ENCODE results near the gene KCNH1. TPM values are rescaled to one million over a fixed set of nuclear protein-coding genes. Genes with fewer than 3 reads are reported as not detected.

KCNH1 gene
- total RNA-seq, 1 donor = 41.3 TPM

GRCh38 chr1:210692796-210693195, 441.2 kb downstream of the KCNH1 start:
- Histone ChIP-seq H3K9me3 (ENCODE audit: low read depth, low read length) (no peaks in the 10 kb centered on the region), H3K4me3 (ENCODE audit: insufficient read depth, low read length) (no peak overlapping the region), H3K36me3 (ENCODE audit: insufficient read depth, low read length) (no peaks in the 10 kb centered on the region), H3K4me2 (ENCODE audit: insufficient read depth, low read length) (no peak overlapping the region), H3K79me2 (ENCODE audit: insufficient read depth, low read length) (no peaks in the 10 kb centered on the region), H3K27me3 (ENCODE audit: insufficient read depth, low read length) (no peaks in the 10 kb centered on the region), H3K4me1 (ENCODE audit: insufficient read depth, low read length) (peaks cover 24% of the 10 kb centered on the region), H3K27ac (ENCODE audit: low read depth, low read length) (no peak overlapping the region), H2AFZ (ENCODE audit: low read length) (no peak overlapping the region), H4K20me1 (ENCODE audit: insufficient read depth, low read length) (no peaks in the 10 kb centered on the region)
- TF ChIP-seq CTCF (IDR thresholded peaks at IDR 0.05; ENCODE audit: extremely low read depth, low read depth, low read length) = no peak
- peak; percentile 34 for DNase-seq (ENCODE audit: insufficient read length, low spot score, missing footprints)

GRCh38 chr1:210691039-210691610, 442.8 kb downstream of the KCNH1 start:
- no peak for DNase-seq (ENCODE audit: insufficient read length, low spot score, missing footprints)
- no peak for TF ChIP-seq CTCF (IDR thresholded peaks at IDR 0.05; ENCODE audit: extremely low read depth, low read depth, low read length)
- no peak overlapping the region for H3K4me3 ChIP-seq (ENCODE audit: insufficient read depth, low read length)
- no peaks in the 10 kb centered on the region for H3K36me3 ChIP-seq (ENCODE audit: insufficient read depth, low read length)
- no peaks in the 10 kb centered on the region for H3K79me2 ChIP-seq (ENCODE audit: insufficient read depth, low read length)
- H3K4me2 ChIP-seq (ENCODE audit: insufficient read depth, low read length) = no peak overlapping the region
- H2AFZ ChIP-seq (ENCODE audit: low read length) = no peak overlapping the region
- no peak overlapping the region for H3K27ac ChIP-seq (ENCODE audit: low read depth, low read length)
- no peaks in the 10 kb centered on the region for H3K9me3 ChIP-seq (ENCODE audit: low read depth, low read length)
- no peaks in the 10 kb centered on the region for H4K20me1 ChIP-seq (ENCODE audit: insufficient read depth, low read length)
- peaks cover 34% of the 10 kb centered on the region for H3K4me1 ChIP-seq (ENCODE audit: insufficient read depth, low read length)
- no peaks in the 10 kb centered on the region for H3K27me3 ChIP-seq (ENCODE audit: insufficient read depth, low read length)

- no peaks in the 10 kb centered on the region for H3K9me3 ChIP-seq (ENCODE audit: low read depth, low read length)
- no peak overlapping the region for H2AFZ ChIP-seq (ENCODE audit: low read length)
- H3K79me2 ChIP-seq (ENCODE audit: insufficient read depth, low read length) = no peaks in the 10 kb centered on the region
- no peak overlapping the region for H3K4me2 ChIP-seq (ENCODE audit: insufficient read depth, low read length)
- H3K36me3 ChIP-seq (ENCODE audit: insufficient read depth, low read length) = no peaks in the 10 kb centered on the region
- H3K4me3 ChIP-seq (ENCODE audit: insufficient read depth, low read length) = no peak overlapping the region
- DNase-seq (ENCODE audit: insufficient read length, low spot score, missing footprints) = peak; percentile 41
- no peaks in the 10 kb centered on the region for H3K27me3 ChIP-seq (ENCODE audit: insufficient read depth, low read length)
- H4K20me1 ChIP-seq (ENCODE audit: insufficient read depth, low read length) = no peaks in the 10 kb centered on the region
- TF ChIP-seq CTCF (IDR thresholded peaks at IDR 0.05; ENCODE audit: extremely low read depth, low read depth, low read length) = no peak
- H3K4me1 ChIP-seq (ENCODE audit: insufficient read depth, low read length) = peaks cover 34% of the 10 kb centered on the region
- no peak overlapping the region for H3K27ac ChIP-seq (ENCODE audit: low read depth, low read length)
Measured at GRCh38 chr1:210690236-210690635, 443.7 kb downstream of the KCNH1 start.

- H3K27me3 ChIP-seq (ENCODE audit: insufficient read depth, low read length) = no peaks in the 10 kb centered on the region
- no peaks in the 10 kb centered on the region for H4K20me1 ChIP-seq (ENCODE audit: insufficient read depth, low read length)
- peaks cover 34% of the 10 kb centered on the region for H3K4me1 ChIP-seq (ENCODE audit: insufficient read depth, low read length)
- no peak overlapping the region for H3K4me2 ChIP-seq (ENCODE audit: insufficient read depth, low read length)
- H3K27ac ChIP-seq (ENCODE audit: low read depth, low read length) = peak overlapping the region; percentile 45
- H3K79me2 ChIP-seq (ENCODE audit: insufficient read depth, low read length) = no peaks in the 10 kb centered on the region
- H3K4me3 ChIP-seq (ENCODE audit: insufficient read depth, low read length) = no peak overlapping the region
- no peak overlapping the region for H2AFZ ChIP-seq (ENCODE audit: low read length)
- no peaks in the 10 kb centered on the region for H3K9me3 ChIP-seq (ENCODE audit: low read depth, low read length)
- no peak for TF ChIP-seq CTCF (IDR thresholded peaks at IDR 0.05; ENCODE audit: extremely low read depth, low read depth, low read length)
- no peaks in the 10 kb centered on the region for H3K36me3 ChIP-seq (ENCODE audit: insufficient read depth, low read length)
- peak; percentile 86 for DNase-seq (ENCODE audit: insufficient read length, low spot score, missing footprints)
Measured at GRCh38 chr1:210689826-210690225, 444.1 kb downstream of the KCNH1 start.
